NCI-H82 treated with DMSO at 0.1 percent for 48 hours (cell line): ENCODE data around the gene CHSY3.

ENCODE experiments used
- DNase-seq: peaks from one replicate; lab custom pipeline; 2025; ENCODE audit not compliant: unreplicated experiment; lab: John Stamatoyannopoulos, UW

The CHSY3 gene

DNA sequence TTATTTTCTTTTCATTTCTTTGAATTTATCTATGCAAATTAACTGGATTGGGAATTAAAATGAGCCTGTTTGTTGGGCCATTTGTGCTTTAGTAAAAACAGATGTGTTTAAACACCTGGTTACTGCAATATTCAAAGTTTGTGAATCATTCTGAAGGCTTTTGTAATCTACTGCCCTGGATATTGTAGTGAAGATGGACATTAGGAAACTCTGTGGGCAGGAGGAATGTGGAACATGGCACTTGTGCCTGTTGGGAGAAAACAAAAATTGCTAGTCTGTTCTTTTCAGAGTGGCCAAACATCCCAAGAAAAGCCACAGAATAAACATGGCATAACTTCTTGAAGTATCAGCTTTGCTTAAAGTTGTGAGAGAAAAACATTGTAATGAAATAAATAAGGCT lies 40.8 kb downstream of the CHSY3 start:
- no peak for DNase-seq

DNA sequence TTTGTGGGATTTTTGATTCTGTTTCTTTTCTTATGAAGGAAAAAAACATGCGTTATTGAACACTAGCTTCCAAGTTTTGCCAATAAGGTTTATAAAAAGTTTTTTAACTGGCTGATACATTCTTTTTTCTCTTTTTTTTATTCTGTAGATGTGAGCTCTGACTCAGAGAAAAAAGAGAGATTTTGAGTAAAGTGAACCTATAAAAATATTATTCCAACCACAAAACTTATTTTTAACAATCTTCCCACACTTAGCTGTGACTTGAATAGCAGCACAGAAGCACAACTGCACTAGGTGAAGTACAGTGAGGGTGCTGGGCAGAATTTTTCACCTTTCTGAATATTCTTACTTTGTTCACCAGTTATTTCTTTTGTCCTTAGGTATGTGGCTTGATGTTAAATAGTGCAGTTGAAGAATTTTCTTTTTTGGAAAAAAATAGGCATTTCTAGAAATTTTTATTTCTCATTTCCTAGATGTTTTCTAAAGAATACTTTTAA lies 41.6 kb downstream of the CHSY3 start:
- no peak for DNase-seq

GRCh38 chr5:129951039-129951438 lies 46.8 kb downstream of the CHSY3 start:
- no peak for DNase-seq

GRCh38 chr5:129958581-129958980 lies 54.3 kb downstream of the CHSY3 start:
- DNase-seq: peak; percentile 3

GRCh38 chr5:129960831-129961230 lies 56.6 kb downstream of the CHSY3 start:
- DNase-seq: no peak

- DNase-seq: no peak
These were observed 58.2 kb downstream of the CHSY3 start for GRCh38 chr5:129962506-129962905.

GRCh38 chr5:129963359-129963758 lies 59.1 kb downstream of the CHSY3 start:
- no peak for DNase-seq

DNA sequence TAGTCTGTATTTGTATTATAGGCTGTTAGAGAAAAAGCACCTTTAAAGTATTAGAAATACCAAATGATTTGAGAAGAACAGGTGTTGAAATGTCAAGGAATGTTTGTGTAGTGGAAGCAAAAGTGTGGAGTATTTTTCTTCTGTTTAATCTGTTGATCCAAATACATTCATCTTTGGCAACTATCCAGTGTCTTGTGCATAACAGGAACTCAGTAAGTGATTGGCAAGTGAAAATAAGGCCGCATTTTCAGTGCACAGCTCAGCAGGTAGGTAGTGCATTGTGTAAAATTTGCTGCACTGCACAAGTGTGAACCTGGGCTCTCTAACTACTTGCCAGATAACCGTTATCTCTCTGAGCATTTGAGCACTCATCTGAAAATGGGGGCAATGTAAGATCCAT lies 61.8 kb downstream of the CHSY3 start:
- no peak for DNase-seq

DNA sequence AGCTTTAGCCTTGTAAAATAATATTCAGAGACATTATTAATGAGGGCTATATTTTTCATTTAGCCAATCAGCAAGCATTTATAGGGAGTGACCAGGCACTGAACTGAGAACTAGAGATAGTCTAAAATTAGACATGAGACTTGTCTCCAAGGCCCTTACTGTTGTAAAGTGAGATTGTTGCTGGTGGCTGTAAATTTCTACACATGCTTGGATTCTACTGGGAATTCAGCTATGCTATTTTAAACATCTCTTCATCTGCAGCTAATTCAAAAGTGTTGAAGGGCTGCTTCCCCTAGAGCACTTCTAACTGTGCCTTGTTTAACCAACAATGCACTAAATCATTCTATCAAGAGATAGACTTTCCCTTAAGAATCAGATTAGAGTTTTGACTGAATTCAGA lies 67.4 kb downstream of the CHSY3 start:
- no peak for DNase-seq

GRCh38 chr5:129972465-129973141 lies 68.3 kb downstream of the CHSY3 start:
- DNase-seq: no peak

GRCh38 chr5:129973716-129974426 lies 69.6 kb downstream of the CHSY3 start:
- DNase-seq: no peak

- no peak for DNase-seq
These were observed 73.5 kb downstream of the CHSY3 start for GRCh38 chr5:129977810-129978209.

- no peak for DNase-seq
These were observed 74.0 kb downstream of the CHSY3 start for GRCh38 chr5:129978270-129978669.

DNA sequence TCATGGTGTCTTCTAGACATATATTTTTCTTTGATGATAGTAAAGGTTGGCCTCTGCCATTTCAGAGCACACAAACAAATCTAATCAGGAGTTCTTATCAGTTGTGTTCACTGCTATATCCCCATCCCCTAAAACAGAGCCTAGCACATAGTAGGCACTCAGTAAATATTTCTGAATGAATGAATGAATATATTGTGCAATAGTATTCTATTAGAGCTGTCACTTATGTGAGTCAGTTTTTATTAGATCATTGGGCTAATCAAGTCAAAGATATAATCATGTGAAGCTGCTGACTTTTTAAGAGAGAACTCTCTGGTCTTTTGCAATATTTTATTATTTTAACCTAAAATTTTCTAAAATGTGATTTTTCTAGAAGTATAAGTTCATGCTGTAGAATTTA lies 84.2 kb downstream of the CHSY3 start:
- no peak for DNase-seq

DNA sequence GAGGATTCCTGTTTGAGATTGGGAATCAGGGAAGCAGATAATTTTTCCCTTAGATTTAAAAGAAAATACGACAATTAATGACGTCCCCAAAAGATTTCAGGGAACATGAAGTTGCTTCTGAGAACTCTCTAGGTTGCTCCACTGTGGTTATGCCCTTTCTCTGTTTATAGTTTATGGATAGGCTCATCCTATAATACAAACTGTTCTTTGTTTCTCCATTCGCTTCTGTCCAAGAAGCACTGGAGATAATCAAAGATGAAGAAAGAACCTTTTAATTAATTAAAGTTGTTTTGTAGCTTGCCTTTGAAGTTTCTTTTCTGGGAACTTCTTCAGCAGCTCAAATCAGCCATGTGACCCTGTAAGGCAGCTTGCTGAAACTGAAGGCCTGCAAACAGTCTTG lies 87.5 kb downstream of the CHSY3 start:
- no peak for DNase-seq

DNA sequence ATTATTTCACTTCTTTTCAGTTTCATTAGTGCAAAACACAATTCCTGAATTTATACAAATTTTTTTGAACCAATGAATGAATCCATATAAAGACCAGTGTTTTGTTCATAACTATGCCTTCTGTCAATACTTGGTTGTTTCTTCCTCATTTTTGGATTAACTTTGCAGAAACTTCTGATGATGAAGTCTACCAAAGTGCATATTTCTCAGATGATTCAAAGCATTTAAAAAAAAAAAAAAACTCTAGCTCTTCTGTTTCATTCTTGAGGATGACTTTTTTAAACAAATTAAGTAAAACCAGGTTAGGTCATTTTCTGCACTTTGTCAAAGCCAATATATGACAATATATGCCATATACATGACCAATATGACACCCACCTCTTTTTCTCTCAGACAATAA lies 92.6 kb downstream of the CHSY3 start:
- no peak for DNase-seq

GRCh38 chr5:130000460-130000859 lies 96.2 kb downstream of the CHSY3 start:
- DNase-seq: no peak

GRCh38 chr5:130002183-130002582 lies 97.9 kb downstream of the CHSY3 start:
- no peak for DNase-seq

GRCh38 chr5:130002876-130003275 lies 98.6 kb downstream of the CHSY3 start:
- no peak for DNase-seq

DNA sequence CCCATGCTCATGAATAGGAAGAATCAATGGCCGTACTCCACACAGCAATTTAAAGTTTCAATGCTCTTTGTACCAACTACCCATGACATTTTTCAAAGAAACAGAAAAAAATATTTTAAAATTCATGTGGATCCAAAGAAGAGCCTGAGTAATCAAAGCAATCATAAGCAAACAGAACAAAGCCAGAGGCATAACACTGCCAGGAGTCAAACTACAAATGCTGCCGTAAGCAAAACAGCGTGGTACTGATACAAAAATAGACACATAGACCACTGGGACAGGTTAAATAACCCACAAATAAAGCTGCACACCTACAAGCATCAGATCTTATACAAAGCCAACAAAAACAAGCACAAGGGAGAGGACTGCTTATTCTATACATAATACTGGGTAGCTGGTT lies 107.7 kb downstream of the CHSY3 start:
- DNase-seq: no peak

- DNase-seq: no peak
These were observed 112.9 kb downstream of the CHSY3 start for GRCh38 chr5:130017173-130017572.

DNA sequence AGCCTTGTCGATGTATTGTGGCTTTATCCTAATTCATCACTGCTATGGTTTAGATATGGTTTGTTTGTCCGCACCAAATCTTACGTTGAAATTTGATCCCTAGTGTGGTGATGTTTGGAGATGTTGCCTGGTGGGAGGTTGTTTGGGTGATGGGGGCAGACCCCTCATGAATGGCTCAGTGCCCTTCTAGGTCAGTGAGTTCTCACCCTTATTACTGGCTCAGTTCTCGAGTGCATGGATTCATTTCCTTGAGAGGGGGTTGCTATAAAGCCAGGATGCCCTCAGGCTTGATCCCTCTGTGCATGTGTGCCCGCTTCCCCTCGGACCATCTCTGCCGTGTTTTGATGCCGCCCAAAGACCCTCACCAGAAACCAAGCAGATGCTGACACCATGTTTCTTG lies 114.4 kb downstream of the CHSY3 start:
- no peak for DNase-seq

- no peak for DNase-seq
These were observed 116.7 kb downstream of the CHSY3 start for GRCh38 chr5:130021000-130021399.
